CD4-positive, alpha-beta T cell treated with Interleukin-15 for 4 hours (primary cell): ENCODE data around the gene CNN1.
"Not testable (repeated sequence)": the region's sequence is repeated elsewhere in the genome, so short reads cannot be mapped to it uniquely, and the experiment has no call there.

Experiments
- DNase-seq: peaks from one replicate; pipeline ENCODE4 v3.0.0-alpha.2; 2020; ENCODE audit warnings: low spot score

Gene CNN1

GRCh38 chr19:11534948-11535347 lies 3.7 kb upstream of the CNN1 start:
- DNase-seq: no peak

GRCh38 chr19:11535792-11536595 lies 2.7 kb upstream of the CNN1 start:
- peak; percentile 80 for DNase-seq

GRCh38 chr19:11539495-11540365 lies 1.1 kb downstream of the CNN1 start:
- DNase-seq: no peak

DNA sequence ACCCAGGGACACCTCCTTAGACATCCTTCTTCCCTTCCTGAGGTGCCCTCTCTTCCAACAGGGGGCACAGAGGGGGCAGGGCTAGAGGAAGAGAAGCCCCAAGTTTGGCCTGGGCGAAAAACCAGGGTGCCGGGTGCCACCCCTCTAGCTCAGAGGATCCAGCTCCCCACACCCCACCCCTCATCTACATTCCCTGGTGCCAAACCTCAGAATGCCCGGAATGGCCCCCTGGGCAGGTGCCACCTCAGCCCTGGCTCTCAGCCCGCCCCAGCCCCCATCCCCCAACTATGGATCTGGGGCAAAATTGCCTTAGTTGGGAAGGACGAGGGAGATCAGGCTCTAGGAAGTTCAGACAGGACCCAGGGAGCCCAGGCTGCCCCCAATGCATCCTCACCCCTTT lies 2.0 kb downstream of the CNN1 start:
- DNase-seq: no peak

DNA sequence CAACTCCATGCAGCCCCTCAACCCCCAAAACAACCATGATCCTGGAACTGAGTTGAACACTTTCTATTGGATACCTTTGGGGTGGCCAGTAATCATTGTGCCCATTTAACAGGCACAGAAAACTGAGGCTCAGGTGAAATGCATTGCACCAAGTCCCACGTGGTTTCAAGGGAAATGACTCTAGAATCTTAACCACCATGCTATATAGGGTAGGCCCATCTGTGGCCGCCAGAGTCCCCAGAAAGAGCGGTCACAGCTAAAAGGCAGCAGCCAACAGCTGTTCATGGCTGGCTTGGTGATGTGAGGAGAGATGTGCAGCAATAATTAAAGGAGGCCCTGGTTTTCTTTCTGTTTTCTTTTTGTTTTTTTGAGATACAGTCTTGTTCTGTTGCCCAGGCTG lies 2.6 kb downstream of the CNN1 start:
- no peak for DNase-seq

DNA sequence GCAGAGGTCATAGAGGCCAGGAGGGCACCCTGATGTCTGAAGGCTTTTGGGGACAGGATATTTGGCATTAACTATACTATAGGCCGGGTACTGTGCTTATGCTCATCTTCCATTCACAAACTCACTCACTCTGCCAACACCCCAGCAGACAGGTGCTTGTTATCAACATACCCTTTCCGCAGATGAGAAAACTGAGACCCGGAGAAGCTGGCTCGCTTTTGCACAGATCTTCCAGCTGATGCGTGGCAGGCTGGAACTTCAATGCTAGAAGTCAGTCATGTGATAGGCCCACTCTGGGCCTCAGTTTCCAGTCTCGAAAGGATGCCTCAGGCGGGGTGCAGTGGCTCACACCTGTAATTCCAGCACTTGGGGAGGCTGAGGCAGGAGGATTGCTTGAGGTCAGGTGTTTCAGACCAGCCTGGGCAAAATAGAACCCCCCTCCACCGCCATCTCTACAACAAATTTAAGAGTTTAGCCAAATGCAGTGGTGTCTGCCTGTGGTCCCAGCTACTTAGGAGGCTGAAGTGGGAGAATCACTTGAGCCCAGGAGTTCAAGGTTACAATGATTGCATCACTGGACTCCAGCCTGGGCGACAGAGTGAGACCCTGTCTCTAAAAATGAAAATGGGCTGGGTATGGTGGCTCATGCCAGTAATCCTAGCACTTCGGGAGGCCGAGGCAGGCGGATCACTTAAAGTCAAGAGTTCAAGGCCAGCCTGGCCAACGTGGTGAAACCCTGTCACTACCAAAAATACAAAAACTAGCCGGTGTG lies 9.5 kb downstream of the CNN1 start:
- DNase-seq: no peak

GRCh38 chr19:11549386-11549953 lies 10.8 kb downstream of the CNN1 start:
- DNase-seq: no peak

- DNase-seq: no peak
Observed at GRCh38 chr19:11550265-11550664, 11.6 kb downstream of the CNN1 start.

DNA sequence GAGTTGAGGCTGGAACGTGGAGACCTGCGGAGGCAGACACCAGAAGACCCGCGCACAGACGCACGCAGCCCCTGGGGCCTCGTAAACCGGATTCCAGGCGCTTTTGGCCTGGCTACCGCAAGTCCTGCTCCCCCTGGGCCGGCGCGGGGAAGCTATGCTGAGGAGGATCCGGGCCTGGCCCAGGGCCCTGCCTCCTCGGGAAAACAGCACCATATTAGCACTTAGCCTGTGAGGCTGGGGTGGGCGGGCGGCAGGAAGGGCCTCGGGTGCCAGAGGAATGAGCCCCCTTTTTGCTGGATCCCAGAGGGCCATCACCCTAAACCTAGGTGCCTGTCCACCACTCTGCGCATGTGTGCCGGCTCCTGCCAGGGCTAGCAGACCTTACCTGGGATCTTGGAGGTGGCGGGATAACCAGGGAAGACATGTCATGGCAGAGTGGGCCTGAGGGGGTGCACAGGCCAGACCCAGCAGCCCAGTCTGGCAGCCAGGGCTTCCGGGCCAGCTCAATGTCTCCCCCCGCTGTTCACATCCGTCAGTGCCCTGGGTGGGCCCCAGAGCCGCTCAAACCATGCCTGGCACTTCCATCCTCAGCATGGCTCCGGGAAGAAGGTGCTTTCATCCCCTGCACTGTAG lies 13.1 kb downstream of the CNN1 start:
- DNase-seq: no peak

- no peak for DNase-seq
Observed at GRCh38 chr19:11552666-11553372, 14.2 kb downstream of the CNN1 start.

- no peak for DNase-seq
Observed at GRCh38 chr19:11554160-11554559, 15.5 kb downstream of the CNN1 start.

GRCh38 chr19:11555246-11555645 lies 16.6 kb downstream of the CNN1 start:
- no peak for DNase-seq

- DNase-seq: no peak
Observed at GRCh38 chr19:11556634-11557420, 18.2 kb downstream of the CNN1 start.

- DNase-seq: peak; percentile 97
Observed at GRCh38 chr19:11558881-11559828, 20.5 kb downstream of the CNN1 start, which contains the start of gene ELOF1. Gene ELOF1, minus strand, starts transcription at chr19:11559230. Its CDS starts 4,883 bp downstream, at chr19:11554347.

DNA sequence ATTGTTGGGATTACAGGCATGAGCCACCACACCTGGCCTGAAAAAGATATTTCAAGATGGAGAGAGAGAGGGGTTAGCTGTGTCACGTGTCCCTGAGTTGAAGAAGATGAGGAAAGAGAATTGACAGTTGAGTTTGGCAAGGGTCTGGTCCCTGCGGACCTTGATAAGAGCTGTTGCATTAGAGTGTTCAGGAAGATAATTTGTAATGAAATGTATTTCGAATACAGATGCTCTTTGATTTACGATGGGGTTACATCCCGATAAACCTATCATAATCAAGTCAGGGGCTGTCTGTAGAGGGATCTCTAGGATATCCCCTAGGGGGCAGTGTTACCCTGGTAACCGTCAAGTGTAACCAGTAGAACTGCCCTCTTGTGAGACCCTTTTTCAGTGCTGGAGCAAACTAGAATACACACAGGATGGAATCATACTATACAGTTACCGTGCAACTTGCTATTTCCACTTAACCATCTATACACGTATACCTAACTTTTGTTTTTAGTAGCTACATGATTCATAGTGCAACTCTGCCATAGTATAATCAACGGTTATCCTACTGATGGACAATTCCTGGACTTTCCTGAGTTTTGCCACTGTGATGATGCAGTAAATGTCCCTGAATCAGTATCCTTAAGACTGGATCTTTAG lies 21.9 kb downstream of the CNN1 start:
- peak; percentile 80 for DNase-seq

GRCh38 chr19:11563532-11563931 lies 24.9 kb downstream of the CNN1 start:
- DNase-seq: no peak

DNA sequence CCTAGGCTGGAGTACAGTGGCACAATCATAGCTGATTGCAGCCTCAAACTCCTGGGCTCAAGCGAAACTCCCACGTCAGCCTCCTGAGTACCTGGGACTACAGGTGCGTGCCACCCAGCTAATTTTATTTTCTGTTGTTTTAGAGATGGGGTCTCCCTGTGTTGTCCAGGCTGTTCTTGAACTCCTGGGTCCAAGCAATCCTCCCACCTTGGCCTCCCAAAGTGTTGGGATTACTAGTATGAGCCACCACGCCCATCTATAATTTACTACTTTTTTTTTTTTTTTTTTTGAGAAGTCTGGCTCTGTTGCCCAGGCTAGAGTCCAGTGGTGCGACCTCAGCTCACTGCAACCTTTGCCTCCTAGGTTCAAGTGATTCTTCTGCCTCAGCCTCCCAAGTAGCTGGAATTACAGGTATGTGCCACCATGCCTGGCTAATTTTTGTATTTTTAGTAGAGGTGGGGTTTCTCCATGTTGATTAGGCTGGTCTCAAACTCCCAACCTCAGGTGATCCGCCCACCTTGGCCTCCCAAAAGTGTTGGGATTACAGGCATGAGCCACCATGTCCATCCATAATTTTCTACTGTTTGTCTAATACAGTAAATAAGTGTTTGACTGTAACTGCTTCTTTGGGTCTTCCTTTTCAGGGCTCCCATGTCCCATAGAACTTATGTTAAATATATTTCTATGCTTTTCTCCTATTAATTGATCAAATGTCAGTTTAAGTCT lies 25.6 kb downstream of the CNN1 start:
- not testable (repeated sequence) for DNase-seq

GRCh38 chr19:11565649-11565980 lies 27.0 kb downstream of the CNN1 start:
- not testable (repeated sequence) for DNase-seq
